RWPE1 (cell line): ENCODE data around the gene GMPR2.

Experiments used
- CTCF ChIA-PET: fragments of 350-600 bp; sonication (Branson Sonifier 250); formaldehyde crosslinking; extraction: SDS; loops from one replicate; lab custom pipeline; 2021; lab: Yijun Ruan, JAX
- POLR2A ChIA-PET: fragments of 400-600 bp; formaldehyde crosslinking; extraction: SDS; loops from one replicate; lab custom pipeline; 2020; ENCODE audit warnings: antibody characterized with exemption; ENCODE audit not compliant: low non-redundant PET; lab: Yijun Ruan, JAX
- DNase-seq: peaks from one replicate; pipeline ENCODE4 v3.0.0; 2012; ENCODE audit warnings: low spot score
- H3K27ac ChIP-seq: fragments of 450-650 bp; 2 replicates; pipeline ENCODE4 v1.5.1; 2017
- CTCF ChIP-seq: fragments of 450-650 bp; conservative IDR thresholded peaks from 2 replicates; pipeline ENCODE4 v1.5.1; 2017; ENCODE audit warnings: low read depth, mild to moderate bottlenecking

The GMPR2 gene

GRCh38 chr14:24268225-24268624 lies 35.5 kb downstream of the GMPR2 start:
- TF ChIP-seq CTCF: no peak
- CTCF ChIA-PET: no interaction called here
- POLR2A ChIA-PET: interaction anchor here (0.5 kb wide), 1 partner anchor 22 kb away, joined by 3 read pairs; no protein-coding TSS in a partner anchor
- DNase-seq: no peak
- H3K27ac ChIP-seq: peak overlapping the region; percentile 96

- no peak for TF ChIP-seq CTCF
- CTCF ChIA-PET: interaction anchor here (0.6 to 0.9 kb wide), 3 partner anchors 22 to 64 kb away, joined by 4 read pairs; partner anchors contain the start of gene CIDEB
- no peak for DNase-seq
- POLR2A ChIA-PET: interaction anchor here (0.5 kb wide), 1 partner anchor 23 kb away, joined by 4 read pairs; no protein-coding TSS in a partner anchor
- H3K27ac ChIP-seq: peak overlapping the region; percentile 96
These were observed 36.6 kb downstream of the GMPR2 start for GRCh38 chr14:24269368-24269767.

- peak overlapping the region; percentile 96 for H3K27ac ChIP-seq
- DNase-seq: no peak
- ChIA-PET CTCF (interaction anchor here (0.6 kb wide), 2 partner anchors 18 to 23 kb away, joined by 3 to 4 read pairs; no protein-coding TSS in a partner anchor), POLR2A (interaction anchor here (2.1 kb wide), 1 partner anchor 28 kb away, joined by 12 read pairs; the partner anchor contains the start of gene TINF2)
- no peak for TF ChIP-seq CTCF
These were observed 37.3 kb downstream of the GMPR2 start for GRCh38 chr14:24269910-24270536.

GRCh38 chr14:24270537-24271133 lies 37.9 kb downstream of the GMPR2 start:
- peak overlapping the region; percentile 96 for H3K27ac ChIP-seq

GRCh38 chr14:24271134-24271833 lies 38.6 kb downstream of the GMPR2 start, which contains the start of gene RABGGTA:
TSS of gene RABGGTA (minus strand) at chr14:24271597. CDS start at chr14:24271115, 482 bp downstream.
- CTCF ChIA-PET: interaction anchor here (0.6 to 1.0 kb wide), 4 partner anchors 11 to 131 kb away, joined by 3 to 4 read pairs (median 3); partner anchors contain the start of gene TINF2
- peak; percentile 91 for DNase-seq
- peak within 1 kb of the TSS; percentile 96 for H3K27ac ChIP-seq
- POLR2A ChIA-PET: interaction anchor here (0.7 to 2.1 kb wide), 3 partner anchors 12 to 29 kb away, joined by 3 to 12 read pairs (median 3); partner anchors contain the start of gene TINF2
- peak; percentile 88 for TF ChIP-seq CTCF

More at GRCh38 chr14:24270537-24271133, 37.9 kb downstream of the GMPR2 start:
- TF ChIP-seq CTCF: no peak
- DNase-seq: no peak
- ChIA-PET CTCF (interaction anchor here (0.6 to 0.9 kb wide), 4 partner anchors 18 to 131 kb away, joined by 3 to 4 read pairs (median 3); partner anchors contain the start of gene TINF2), POLR2A (interaction anchor here (0.7 to 2.1 kb wide), 3 partner anchors 11 to 28 kb away, joined by 3 to 12 read pairs (median 3); partner anchors contain the start of gene TINF2)
